Duodenal mucosa (tissue), 2 donors: ENCODE results near the gene RHOB.
"Not testable (repeated sequence)": the region's sequence is repeated elsewhere in the genome, so short reads cannot be mapped to it uniquely, and the experiment has no call there.

Experiments
- H3K27ac ChIP-seq: one replicate; pipeline ENCODE4 v1.7.0; 2013; ENCODE audit warnings: low read depth, low read length
- H3K27me3 ChIP-seq, 2 donors: one replicate each; pipeline ENCODE4 v1.7.0; 2013; ENCODE audit warnings: low read length in 2 of 2, control low read depth in 1 of 2; ENCODE audit not compliant: insufficient read depth in 2 of 2, control insufficient read depth in 1 of 2
- H3K36me3 ChIP-seq, 2 donors: one replicate each; pipeline ENCODE4 v1.7.0; 2013; ENCODE audit warnings: low read length in 2 of 2, control low read depth in 1 of 2; ENCODE audit not compliant: insufficient read depth in 2 of 2, control insufficient read depth in 1 of 2
- H3K4me1 ChIP-seq, 2 donors: one replicate each; pipeline ENCODE4 v1.7.0; 2013; ENCODE audit warnings: low read length in 2 of 2, control low read depth in 1 of 2; ENCODE audit not compliant: insufficient read depth in 2 of 2, control insufficient read depth in 1 of 2
- H3K4me3 ChIP-seq, 2 donors: one replicate each; pipeline ENCODE4 v1.7.0; 2013; ENCODE audit warnings: low read length in 2 of 2, low read depth in 1 of 2
- H3K9ac ChIP-seq, 2 donors: one replicate each; pipeline ENCODE4 v1.7.0; 2013; ENCODE audit warnings: low read length in 2 of 2, low read depth in 1 of 2
- H3K9me3 ChIP-seq, 2 donors: one replicate each; pipeline ENCODE4 v1.7.0; 2013; ENCODE audit warnings: low read length in 2 of 2, control low read depth in 1 of 2; ENCODE audit not compliant: control insufficient read depth in 1 of 2

RHOB gene

GRCh38 chr2:20493095-20493494, 46.2 kb downstream of the RHOB start:
- H3K9me3 ChIP-seq, H3K27me3 ChIP-seq, H3K4me1 ChIP-seq, H3K4me3 ChIP-seq, H3K27ac ChIP-seq, H3K36me3 ChIP-seq, H3K9ac ChIP-seq: not testable (repeated sequence)

GRCh38 chr2:20494241-20494640, 47.4 kb downstream of the RHOB start:
- no peaks in the 10 kb centered on the region for H3K36me3 ChIP-seq
- no peak overlapping the region for H3K27ac ChIP-seq
- no peak overlapping the region for H3K9ac ChIP-seq
- no peaks in the 10 kb centered on the region for H3K27me3 ChIP-seq
- H3K9me3 ChIP-seq = no peaks in the 10 kb centered on the region
- H3K4me3 ChIP-seq = no peak overlapping the region
- H3K4me1 ChIP-seq = no peaks in the 10 kb centered on the region

GRCh38 chr2:20496076-20496872, 49.4 kb downstream of the RHOB start:
- Histone ChIP-seq H3K4me3 (no peak overlapping the region), H3K27me3 (no peaks in the 10 kb centered on the region), H3K9me3 (no peaks in the 10 kb centered on the region), H3K27ac (no peak overlapping the region), H3K4me1 (no peaks in the 10 kb centered on the region), H3K9ac (no peak overlapping the region), H3K36me3 (no peaks in the 10 kb centered on the region)

GRCh38 chr2:20496942-20497341, 50.1 kb downstream of the RHOB start:
- Histone ChIP-seq H3K4me3 (no peak overlapping the region), H3K27ac (no peak overlapping the region), H3K4me1 (no peaks in the 10 kb centered on the region)

More at GRCh38 chr2:20496942-20497341, 50.1 kb downstream of the RHOB start:
- Histone ChIP-seq H3K36me3 (no peaks in the 10 kb centered on the region), H3K27me3 (no peaks in the 10 kb centered on the region), H3K9ac (no peak overlapping the region), H3K9me3 (no peaks in the 10 kb centered on the region)
